HepG2 (cell line): ENCODE measurements around the gene RABGAP1. TPM values are rescaled to one million over a fixed set of nuclear protein-coding genes. Genes with fewer than 3 reads are reported as not detected.

Experiments used
- CCDC6 ChIP-seq: sonication (generic); formaldehyde crosslinking; IDR thresholded peaks from 2 replicates; pipeline ENCODE4 v1.8.1; 2022; ENCODE audit warnings: mild to moderate bottlenecking, missing genetic modification reagents, moderate library complexity
- HMG20A ChIP-seq: IDR thresholded peaks from 2 replicates; pipeline ENCODE4 v1.6.1; 2016; ENCODE audit warnings: borderline replicate concordance
- LCORL ChIP-seq, 2 experiments: fragments of 450-650 bp in 1 of 2; sonication (generic) in 1 of 2; formaldehyde crosslinking in 1 of 2; IDR thresholded peaks; 2 replicates each; pipeline versions ENCODE4 v1.5.0 to v1.6.1; 2017 to 2020; ENCODE audit warnings: antibody characterized with exemption in 1 of 2, missing genetic modification reagents in 1 of 2
- PHF20 ChIP-seq: sonication (generic); formaldehyde crosslinking; IDR thresholded peaks from 2 replicates; pipeline ENCODE4 v1.5.0; 2020; ENCODE audit warnings: mild to moderate bottlenecking, missing genetic modification reagents
- TCF7L2 ChIP-seq: IDR thresholded peaks from 2 replicates; pipeline ENCODE4 v1.6.1; 2011; ENCODE audit warnings: mild to moderate bottlenecking, low read depth, low read length, moderate library complexity
- TP53 ChIP-seq: sonication (generic); formaldehyde crosslinking; conservative IDR thresholded peaks from 2 replicates; pipeline ENCODE4 v1.4.0; 2020; ENCODE audit warnings: missing genetic modification reagents
- ZC3H4 ChIP-seq: sonication (generic); formaldehyde crosslinking; IDR thresholded peaks from 2 replicates; pipeline ENCODE4 v1.4.0; 2020; ENCODE audit warnings: missing genetic modification reagents, borderline replicate concordance
- ZKSCAN8 ChIP-seq: IDR thresholded peaks from 2 replicates; pipeline ENCODE4 v1.6.1; 2016; ENCODE audit warnings: borderline replicate concordance, missing genetic modification reagents, missing compliant biosample characterization
- ZNF598 ChIP-seq: sonication (generic); formaldehyde crosslinking; IDR thresholded peaks from 2 replicates; pipeline ENCODE4 v1.5.1; 2020; ENCODE audit warnings: mild to moderate bottlenecking, missing genetic modification reagents, borderline replicate concordance
- ZNF672 ChIP-seq: sonication (generic); formaldehyde crosslinking; IDR thresholded peaks from 2 replicates; pipeline ENCODE4 v1.8.1; 2022; ENCODE audit warnings: missing genetic modification reagents
- ZNF768 ChIP-seq: sonication (generic); formaldehyde crosslinking; IDR thresholded peaks from 2 replicates; pipeline ENCODE4 v1.4.0; 2020; ENCODE audit warnings: missing genetic modification reagents
- polyA plus RNA-seq, 8 experiments: library from polyadenylated mRNA; depleted of rRNA in 3 of 8; stranded (reverse) in 7 of 8; unstranded in 1 of 8; fragments of >200 nt; fragmentation: Illumina TruSeq in 4 of 8; extraction: Trizol in 4 of 8; gene quantifications; 2 replicates each; pipeline versions ENCODE4 v1.2.1 to v1.2.3, GENCODE V29; 2011 to 2016; ENCODE audit warnings: low read depth in 4 of 8, missing spikeins in 1 of 8, mixed read lengths in 1 of 8; ENCODE audit not compliant: insufficient read depth in 1 of 8
- total RNA-seq, 5 experiments: library from RNA; depleted of rRNA; stranded (reverse); fragments of >200 nt; fragmentation: Illumina TruSeq; extraction: Trizol; gene quantifications; 2 replicates each; pipeline ENCODE4 v1.2.3, GENCODE V29; 2016; ENCODE audit warnings: low read depth in 1 of 5
- TF ChIP-seq, protein P1 (sequence below): sonication (generic); formaldehyde crosslinking; conservative IDR thresholded peaks from 2 replicates; pipeline ENCODE4 v1.8.0; 2022; ENCODE audit warnings: mild to moderate bottlenecking, moderate library complexity, missing genetic modification reagents
- TF ChIP-seq, protein P2 (sequence below): sonication (generic); formaldehyde crosslinking; IDR thresholded peaks from 2 replicates; pipeline ENCODE4 v1.4.0; 2020; ENCODE audit warnings: missing genetic modification reagents
- TF ChIP-seq, protein P3 (sequence below): sonication (generic); formaldehyde crosslinking; IDR thresholded peaks from 2 replicates; pipeline ENCODE4 v1.8.0; 2022; ENCODE audit warnings: mild to moderate bottlenecking, missing genetic modification reagents
- TF ChIP-seq, protein P4 (sequence below): sonication (generic); formaldehyde crosslinking; IDR thresholded peaks from 2 replicates; pipeline ENCODE4 v1.4.0; 2020; ENCODE audit warnings: missing genetic modification reagents
- TF ChIP-seq, protein P5 (sequence below): sonication (generic); IDR thresholded peaks from 2 replicates; pipeline ENCODE4 v1.6.1; 2016; ENCODE audit warnings: low read depth, borderline replicate concordance

The RABGAP1 gene
- total and polyA plus RNA-seq, 2 of the 13 experiments (the other 11 are each of a cell fraction or from before 2014, with no cell fraction given) = 19.1 to 19.3 TPM

DNA sequence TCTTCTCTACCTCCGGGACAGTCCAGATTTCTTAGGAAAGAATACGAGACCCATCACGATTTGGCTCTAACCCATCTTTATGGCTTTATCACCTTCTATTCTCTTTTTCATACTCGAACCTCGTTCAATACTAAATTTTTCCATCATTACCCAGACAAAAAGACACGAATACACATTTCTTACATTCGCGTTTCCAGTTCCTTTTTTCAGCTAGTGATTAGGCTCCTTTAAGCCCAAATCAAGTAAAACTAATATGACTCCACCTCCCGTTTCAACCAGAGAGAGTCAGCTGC, 28.2 kb upstream of the RABGAP1 start (continued):
- TF ChIP-seq LCORL (IDR thresholded peaks at IDR 0.05) (no peak), LCORL (CRISPR knock-in tag; IDR thresholded peaks at IDR 0.05) (no peak), ZKSCAN8 (CRISPR knock-in tag) (no peak), ZNF598 (CRISPR knock-in tag) (no peak), PHF20 (CRISPR knock-in tag) (no peak), CCDC6 (CRISPR knock-in tag) (0 out of 2 replicates have a peak, but pooled peaks have one; percentile 38), ZNF672 (CRISPR knock-in tag) (no peak), ZC3H4 (CRISPR knock-in tag) (no peak), ZNF768 (CRISPR knock-in tag) (no peak), TP53 (CRISPR knock-in tag) (peak; percentile 22; the same call in 1 of the 2 replicates), HMG20A (CRISPR knock-in tag) (no peak), TCF7L2 (no peak)
- TF ChIP-seq, protein P1, sequence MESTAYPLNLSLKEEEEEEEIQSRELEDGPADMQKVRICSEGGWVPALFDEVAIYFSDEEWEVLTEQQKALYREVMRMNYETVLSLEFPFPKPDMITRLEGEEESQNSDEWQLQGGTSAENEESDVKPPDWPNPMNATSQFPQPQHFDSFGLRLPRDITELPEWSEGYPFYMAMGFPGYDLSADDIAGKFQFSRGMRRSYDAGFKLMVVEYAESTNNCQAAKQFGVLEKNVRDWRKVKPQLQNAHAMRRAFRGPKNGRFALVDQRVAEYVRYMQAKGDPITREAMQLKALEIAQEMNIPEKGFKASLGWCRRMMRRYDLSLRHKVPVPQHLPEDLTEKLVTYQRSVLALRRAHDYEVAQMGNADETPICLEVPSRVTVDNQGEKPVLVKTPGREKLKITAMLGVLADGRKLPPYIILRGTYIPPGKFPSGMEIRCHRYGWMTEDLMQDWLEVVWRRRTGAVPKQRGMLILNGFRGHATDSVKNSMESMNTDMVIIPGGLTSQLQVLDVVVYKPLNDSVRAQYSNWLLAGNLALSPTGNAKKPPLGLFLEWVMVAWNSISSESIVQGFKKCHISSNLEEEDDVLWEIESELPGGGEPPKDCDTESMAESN (CRISPR knock-in tag) = 0 out of 2 replicates have a peak, but pooled peaks have one; percentile 3
- TF ChIP-seq, protein P2, sequence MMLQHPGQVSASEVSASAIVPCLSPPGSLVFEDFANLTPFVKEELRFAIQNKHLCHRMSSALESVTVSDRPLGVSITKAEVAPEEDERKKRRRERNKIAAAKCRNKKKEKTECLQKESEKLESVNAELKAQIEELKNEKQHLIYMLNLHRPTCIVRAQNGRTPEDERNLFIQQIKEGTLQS = no peak
- TF ChIP-seq, protein P3, sequence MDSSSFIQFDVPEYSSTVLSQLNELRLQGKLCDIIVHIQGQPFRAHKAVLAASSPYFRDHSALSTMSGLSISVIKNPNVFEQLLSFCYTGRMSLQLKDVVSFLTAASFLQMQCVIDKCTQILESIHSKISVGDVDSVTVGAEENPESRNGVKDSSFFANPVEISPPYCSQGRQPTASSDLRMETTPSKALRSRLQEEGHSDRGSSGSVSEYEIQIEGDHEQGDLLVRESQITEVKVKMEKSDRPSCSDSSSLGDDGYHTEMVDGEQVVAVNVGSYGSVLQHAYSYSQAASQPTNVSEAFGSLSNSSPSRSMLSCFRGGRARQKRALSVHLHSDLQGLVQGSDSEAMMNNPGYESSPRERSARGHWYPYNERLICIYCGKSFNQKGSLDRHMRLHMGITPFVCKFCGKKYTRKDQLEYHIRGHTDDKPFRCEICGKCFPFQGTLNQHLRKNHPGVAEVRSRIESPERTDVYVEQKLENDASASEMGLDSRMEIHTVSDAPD (CRISPR knock-in tag) = no peak
- TF ChIP-seq, protein P4, sequence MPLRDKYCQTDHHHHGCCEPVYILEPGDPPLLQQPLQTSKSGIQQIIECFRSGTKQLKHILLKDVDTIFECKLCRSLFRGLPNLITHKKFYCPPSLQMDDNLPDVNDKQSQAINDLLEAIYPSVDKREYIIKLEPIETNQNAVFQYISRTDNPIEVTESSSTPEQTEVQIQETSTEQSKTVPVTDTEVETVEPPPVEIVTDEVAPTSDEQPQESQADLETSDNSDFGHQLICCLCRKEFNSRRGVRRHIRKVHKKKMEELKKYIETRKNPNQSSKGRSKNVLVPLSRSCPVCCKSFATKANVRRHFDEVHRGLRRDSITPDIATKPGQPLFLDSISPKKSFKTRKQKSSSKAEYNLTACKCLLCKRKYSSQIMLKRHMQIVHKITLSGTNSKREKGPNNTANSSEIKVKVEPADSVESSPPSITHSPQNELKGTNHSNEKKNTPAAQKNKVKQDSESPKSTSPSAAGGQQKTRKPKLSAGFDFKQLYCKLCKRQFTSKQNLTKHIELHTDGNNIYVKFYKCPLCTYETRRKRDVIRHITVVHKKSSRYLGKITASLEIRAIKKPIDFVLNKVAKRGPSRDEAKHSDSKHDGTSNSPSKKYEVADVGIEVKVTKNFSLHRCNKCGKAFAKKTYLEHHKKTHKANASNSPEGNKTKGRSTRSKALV (CRISPR knock-in tag) = no peak
- TF ChIP-seq, protein P5, sequence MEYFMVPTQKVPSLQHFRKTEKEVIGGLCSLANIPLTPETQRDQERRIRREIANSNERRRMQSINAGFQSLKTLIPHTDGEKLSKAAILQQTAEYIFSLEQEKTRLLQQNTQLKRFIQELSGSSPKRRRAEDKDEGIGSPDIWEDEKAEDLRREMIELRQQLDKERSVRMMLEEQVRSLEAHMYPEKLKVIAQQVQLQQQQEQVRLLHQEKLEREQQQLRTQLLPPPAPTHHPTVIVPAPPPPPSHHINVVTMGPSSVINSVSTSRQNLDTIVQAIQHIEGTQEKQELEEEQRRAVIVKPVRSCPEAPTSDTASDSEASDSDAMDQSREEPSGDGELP = no peak
